K562 (cell line): ENCODE data around the gene KCNT1. TPM values are rescaled to one million over a fixed set of nuclear protein-coding genes. Genes with fewer than 3 reads are reported as not detected.

Source experiments
- ATAC-seq: fragments of 200-7000 bp; cut with Tn5 transposase; 3 replicates; pipeline ENCODE4 v1.9.1; 2020; ENCODE audit warnings: moderate library complexity
- BruUV-seq: library from RNA; stranded (reverse); fragments of 400-500 nt; replicated peaks from 2 replicates; lab custom pipeline; 2021; lab: Mats Ljungman, UMichigan
- CTCF ChIA-PET: fragments of 300-600 bp; formaldehyde crosslinking; extraction: SDS; loops from one replicate; lab custom pipeline; 2021; ENCODE audit warnings: low intra/inter-chr PET ratio; lab: Yijun Ruan, JAX
- POLR2A ChIA-PET: fragments of 300-600, 350-650 bp; sonication (Branson Sonifier 250); formaldehyde crosslinking; extraction: SDS; loops from one replicate; lab custom pipeline; 2021; ENCODE audit warnings: antibody characterized with exemption, inconsistent platforms; lab: Yijun Ruan, JAX
- DNase-seq, 4 experiments: peaks; one replicate each; pipeline versions ENCODE4 v3.0.0 to v3.0.0-alpha.2; 2011 to 2018; ENCODE audit warnings: low spot score in 3 of 4, mixed read lengths in 3 of 4; ENCODE audit errors: extremely low read depth in 1 of 4
- FAIRE-seq: peaks from 2 replicates; lab custom pipeline; 2011; peaks lifted over from hg19 to GRCh38; lab: Jason Lieb, UNC
- H2AFZ ChIP-seq: 2 replicates; pipeline ENCODE4 v1.6.0; 2011; ENCODE audit warnings: low read depth, low read length, control low read depth, inconsistent platforms
- H3K27ac ChIP-seq: fragments of 200-600 bp; 3 replicates; pipeline ENCODE4 v1.8.0; 2011; ENCODE audit warnings: low read depth, mild to moderate bottlenecking, control low read depth, inconsistent platforms, low read length, moderate library complexity, mixed read lengths; ENCODE audit errors: extremely low read depth
- H3K27me3 ChIP-seq, 2 experiments: fragments of 300-600 bp in 1 of 2; 2 replicates in 1 of 2; 3 replicates in 1 of 2; pipeline versions ENCODE4 v1.6.0 to v1.8.0; 2011; ENCODE audit warnings: inconsistent platforms in 2 of 2, low read length in 2 of 2, mild to moderate bottlenecking in 1 of 2, mixed read lengths in 1 of 2, moderate library complexity in 1 of 2; ENCODE audit not compliant: control insufficient read depth in 2 of 2, insufficient read depth in 2 of 2
- H3K36me3 ChIP-seq: fragments of 300-600 bp; 3 replicates; pipeline ENCODE4 v1.8.0; 2011; ENCODE audit warnings: mild to moderate bottlenecking, low read length, inconsistent platforms; ENCODE audit not compliant: control insufficient read depth, insufficient read depth
- H3K4me1 ChIP-seq, 2 experiments: fragments of 200-600 bp in 1 of 2; replicated peaks in 1 of 2; 2 replicates in 1 of 2; 3 replicates in 1 of 2; pipeline versions ENCODE4 v1.5.1 to v1.8.0; 2011; ENCODE audit warnings: inconsistent platforms in 2 of 2, low read length in 2 of 2, mild to moderate bottlenecking in 1 of 2, mixed read lengths in 1 of 2, moderate library complexity in 1 of 2; ENCODE audit not compliant: control insufficient read depth in 2 of 2, insufficient read depth in 2 of 2
- H3K4me2 ChIP-seq: 2 replicates; pipeline ENCODE4 v1.6.1; 2011; ENCODE audit warnings: low read length, control low read depth, inconsistent platforms, mixed read lengths; ENCODE audit not compliant: insufficient read depth
- H3K4me3 ChIP-seq: fragments of 200-600 bp; sonication (generic), shearing (Covaris generic); 2 replicates; pipeline ENCODE4 v1.5.1; 2016; ENCODE audit warnings: control low read depth, inconsistent platforms
- H3K79me2 ChIP-seq: fragments of 200-600 bp; 3 replicates; pipeline ENCODE4 v1.8.0; 2011; ENCODE audit warnings: low read length, inconsistent platforms; ENCODE audit not compliant: control insufficient read depth, insufficient read depth
- H3K9ac ChIP-seq, 2 experiments: 2 replicates each; pipeline versions ENCODE4 v1.6.0 to v1.6.1; 2011; ENCODE audit warnings: low read depth in 2 of 2, low read length in 2 of 2, control low read depth in 1 of 2, inconsistent platforms in 1 of 2, mild to moderate bottlenecking in 1 of 2, mixed read lengths in 1 of 2; ENCODE audit not compliant: insufficient read depth in 1 of 2
- H3K9me1 ChIP-seq: one replicate; pipeline ENCODE4 v1.6.0; 2011; ENCODE audit warnings: inconsistent platforms, mild to moderate bottlenecking, low read length, moderate library complexity; ENCODE audit not compliant: control insufficient read depth, insufficient read depth
- H3K9me3 ChIP-seq: replicated peaks from 2 replicates; pipeline ENCODE4 v1.5.1; 2011; ENCODE audit warnings: low read depth, low read length, inconsistent platforms; ENCODE audit not compliant: control insufficient read depth, insufficient read depth
- H4K20me1 ChIP-seq: replicated peaks from 2 replicates; pipeline ENCODE4 v1.6.1; 2011; ENCODE audit warnings: low read length, inconsistent platforms, mixed read lengths; ENCODE audit not compliant: control insufficient read depth, insufficient read depth
- ADNP ChIP-seq: fragments of 200-800 bp; sonication (Bioruptor generic); IDR thresholded peaks from 2 replicates; pipeline ENCODE4 v1.6.1; 2016; ENCODE audit warnings: missing genetic modification characterization, missing compliant biosample characterization
- BRCA1 ChIP-seq, 2 experiments: fragments of 450-650 bp in 1 of 2; sonication (generic) in 1 of 2; formaldehyde crosslinking in 1 of 2; IDR thresholded peaks; 2 replicates each; pipeline versions ENCODE4 v1.5.0 to v1.6.1; 2017 to 2020; ENCODE audit warnings: mild to moderate bottlenecking in 1 of 2, missing genetic modification reagents in 1 of 2
- DPF2 ChIP-seq: fragments of 450-650 bp; IDR thresholded peaks from 2 replicates; pipeline ENCODE4 v1.6.1; 2016
- POLR2B ChIP-seq: fragments of 450-650 bp; IDR thresholded peaks from 2 replicates; pipeline ENCODE4 v1.6.1; 2018; ENCODE audit warnings: low read depth; ENCODE audit not compliant: partially characterized antibody
- ZNF174 ChIP-seq: fragments of 250-450 bp; sonication (Bioruptor Pico); IDR thresholded peaks from 2 replicates; pipeline ENCODE4 v1.4.0; 2020; ENCODE audit warnings: mild to moderate bottlenecking
- ZNF436 ChIP-seq: fragments of 250-450, 450-650 bp; sonication (Bioruptor Pico); formaldehyde crosslinking; IDR thresholded peaks from 2 replicates; pipeline ENCODE4 v1.7.0; 2020; ENCODE audit warnings: mild to moderate bottlenecking
- ZNF77 ChIP-seq: fragments of 250-450 bp; sonication (Bioruptor Pico); IDR thresholded peaks from 2 replicates; pipeline ENCODE4 v1.5.0; 2020
- ZNF778 ChIP-seq: fragments of 450-650 bp; formaldehyde crosslinking; IDR thresholded peaks from 2 replicates; pipeline ENCODE4 v1.4.0; 2020; ENCODE audit warnings: mild to moderate bottlenecking, moderate library complexity
- WGBS: fragments of 100-300 bp; shearing (Covaris generic); methylation state at CpG from one replicate; pipeline ENCODE4 v1.1.6; 2016; ENCODE audit warnings: low coverage, mixed read lengths; ENCODE audit not compliant: insufficient coverage; ENCODE audit errors: missing lambda C conversion rate; 5-methylcytosine and 5-hydroxymethylcytosine counted together
- in situ Hi-C: fragments of 300-500 bp; cut with MboI; formaldehyde crosslinking; loops from 4 replicates; pipeline ENCODE4 v1.15.0; 2018; ENCODE audit warnings: inconsistent platforms, mixed read lengths
- intact Hi-C: fragments of 100-400 bp; cut with micrococcal nuclease; formaldehyde crosslinking; loops from 2 replicates; pipeline ENCODE4 v1.14.2; 2022
- polyA plus RNA-seq, 8 experiments: library from polyadenylated mRNA; depleted of rRNA in 4 of 8; stranded (reverse) in 5 of 8; unstranded in 3 of 8; fragments of >200 nt; fragmentation: Nextera tagmentation in 2 of 8; fragmentation: Illumina TruSeq in 1 of 8; extraction: Ambion mirVana in 2 of 8; extraction: Trizol in 1 of 8; gene quantifications; 2 replicates each; pipeline versions ENCODE4 v1.2.1 to v1.2.3, GENCODE V29; 2011 to 2014; ENCODE audit warnings: inconsistent platforms in 1 of 8, missing spikeins in 1 of 8
- total RNA-seq, 7 experiments: library from RNA; depleted of rRNA in 6 of 7; stranded (reverse); fragments of >200 nt in 6 of 7; fragmentation: Illumina TruSeq in 2 of 7; extraction: Trizol in 2 of 7; gene quantifications; 2 replicates each; pipeline versions ENCODE4 v1.2.1 to v1.2.3, GENCODE V29; 2011 to 2021; ENCODE audit warnings: low replicate concordance in 1 of 7
- TF ChIP-seq, protein P1 (sequence below): fragments of 250-450 bp; sonication (Bioruptor Pico); IDR thresholded peaks from 2 replicates; pipeline ENCODE4 v1.5.0; 2021
- TF ChIP-seq, protein P2 (sequence below): IDR thresholded peaks from 3 replicates; pipeline ENCODE4 v1.6.1; 2011; ENCODE audit warnings: borderline replicate concordance, mild to moderate bottlenecking, moderate library complexity; ENCODE audit not compliant: insufficient read length; ENCODE audit errors: extremely low read depth

The KCNT1 gene
- total and polyA plus RNA-seq, 9 of the 15 experiments (the other 6 are each of a cell fraction or from before 2014, with no cell fraction given): 0.05 TPM; not detected in 8

GRCh38 chr9:135664801-135665794, 36.9 kb upstream of the KCNT1 start:
- H3K36me3 ChIP-seq: no peaks in the 10 kb centered on the region
- TF ChIP-seq, protein P1, sequence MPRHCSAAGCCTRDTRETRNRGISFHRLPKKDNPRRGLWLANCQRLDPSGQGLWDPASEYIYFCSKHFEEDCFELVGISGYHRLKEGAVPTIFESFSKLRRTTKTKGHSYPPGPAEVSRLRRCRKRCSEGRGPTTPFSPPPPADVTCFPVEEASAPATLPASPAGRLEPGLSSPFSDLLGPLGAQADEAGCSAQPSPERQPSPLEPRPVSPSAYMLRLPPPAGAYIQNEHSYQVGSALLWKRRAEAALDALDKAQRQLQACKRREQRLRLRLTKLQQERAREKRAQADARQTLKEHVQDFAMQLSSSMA (CRISPR knock-in tag): no peak
- no peak for TF ChIP-seq ZNF436 (CRISPR knock-in tag)
- TF ChIP-seq DPF2: no peak
- TF ChIP-seq, protein P2, sequence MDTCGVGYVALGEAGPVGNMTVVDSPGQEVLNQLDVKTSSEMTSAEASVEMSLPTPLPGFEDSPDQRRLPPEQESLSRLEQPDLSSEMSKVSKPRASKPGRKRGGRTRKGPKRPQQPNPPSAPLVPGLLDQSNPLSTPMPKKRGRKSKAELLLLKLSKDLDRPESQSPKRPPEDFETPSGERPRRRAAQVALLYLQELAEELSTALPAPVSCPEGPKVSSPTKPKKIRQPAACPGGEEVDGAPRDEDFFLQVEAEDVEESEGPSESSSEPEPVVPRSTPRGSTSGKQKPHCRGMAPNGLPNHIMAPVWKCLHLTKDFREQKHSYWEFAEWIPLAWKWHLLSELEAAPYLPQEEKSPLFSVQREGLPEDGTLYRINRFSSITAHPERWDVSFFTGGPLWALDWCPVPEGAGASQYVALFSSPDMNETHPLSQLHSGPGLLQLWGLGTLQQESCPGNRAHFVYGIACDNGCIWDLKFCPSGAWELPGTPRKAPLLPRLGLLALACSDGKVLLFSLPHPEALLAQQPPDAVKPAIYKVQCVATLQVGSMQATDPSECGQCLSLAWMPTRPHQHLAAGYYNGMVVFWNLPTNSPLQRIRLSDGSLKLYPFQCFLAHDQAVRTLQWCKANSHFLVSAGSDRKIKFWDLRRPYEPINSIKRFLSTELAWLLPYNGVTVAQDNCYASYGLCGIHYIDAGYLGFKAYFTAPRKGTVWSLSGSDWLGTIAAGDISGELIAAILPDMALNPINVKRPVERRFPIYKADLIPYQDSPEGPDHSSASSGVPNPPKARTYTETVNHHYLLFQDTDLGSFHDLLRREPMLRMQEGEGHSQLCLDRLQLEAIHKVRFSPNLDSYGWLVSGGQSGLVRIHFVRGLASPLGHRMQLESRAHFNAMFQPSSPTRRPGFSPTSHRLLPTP: no peak
- no peak for TF ChIP-seq ZNF77 (CRISPR knock-in tag)
- no peak for TF ChIP-seq ZNF174 (CRISPR knock-in tag)
- no peak for TF ChIP-seq ADNP (tag)
- no peak for TF ChIP-seq BRCA1 (IDR thresholded peaks at IDR 0.05)
- no peak for TF ChIP-seq BRCA1 (CRISPR knock-in tag; IDR thresholded peaks at IDR 0.05)
- no peak for TF ChIP-seq POLR2B
- no peak for TF ChIP-seq ZNF778 (CRISPR knock-in tag)
- TF ChIP-seq, all 486 proteins: peak for 0
- FAIRE-seq: no peak
- Histone ChIP-seq H3K79me2 (no peaks in the 10 kb centered on the region), H3K27me3 (peaks cover 23 to 56% of the 10 kb centered on the region in 2 experiments), H3K27ac (no peak overlapping the region), H3K4me1 (no peaks in the 10 kb centered on the region), H3K9me3 (no peaks in the 10 kb centered on the region), H3K4me3 (no peak overlapping the region), H3K9ac (no peak overlapping the region), H4K20me1 (peaks cover 7% of the 10 kb centered on the region; the same call in 1 of the 2 replicates), H3K4me2 (no peak overlapping the region), H2AFZ (no peak overlapping the region), H3K9me1 (no peaks in the 10 kb centered on the region)
- no peak for ATAC-seq
- BruUV-seq: no TSS peak
- 2% methylated on average over 32 of the region's 32 CpGs for WGBS
- in situ Hi-C loops (no loop called here), intact Hi-C loops (no loop called here)
- POLR2A ChIA-PET: interaction anchor here (0.6 to 0.8 kb wide), 2 partner anchors 17 to 25 kb away, joined by 3 read pairs; no protein-coding TSS in a partner anchor
- CTCF ChIA-PET: no interaction called here
- DNase-seq: no peak
